Measurements from ENCODE around the gene SLC7A10. TPM values are rescaled to one million over a fixed set of nuclear protein-coding genes. Genes with fewer than 3 reads are reported as not detected.
A peak's percentile ranks its signal among the peaks of the same experiment; 100 is the strongest.
"Not testable (repeated sequence)": the region's sequence is repeated elsewhere in the genome, so short reads cannot be mapped to it uniquely, and the experiment has no call there.

SLC7A10 gene
- total RNA-seq, 2 experiments from 2014 or later: not detected

DNA sequence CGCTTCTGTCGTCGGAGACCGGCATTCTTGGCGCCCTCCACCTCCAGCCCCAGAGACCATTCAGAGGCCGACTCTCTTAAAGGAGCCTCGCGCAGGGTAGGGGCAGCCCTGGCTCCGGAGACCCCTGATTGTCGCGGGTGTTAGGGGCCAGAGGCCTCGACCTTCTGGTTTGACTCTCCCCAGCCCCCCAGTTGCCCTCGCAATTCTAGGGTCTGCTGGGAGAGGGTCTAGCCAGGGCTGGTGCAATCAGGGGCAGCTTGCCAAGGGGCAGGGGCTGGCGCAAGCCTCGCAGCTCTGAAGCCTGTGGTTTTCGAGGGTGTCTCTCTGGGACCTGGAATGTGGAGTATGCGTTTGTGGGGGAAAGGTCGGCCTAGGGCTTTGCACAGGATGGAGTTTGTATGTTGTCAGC is 1.6 kb upstream of the SLC7A10 start:
- Histone ChIP-seq H3K27ac (ENCODE audit: low read depth in 1 of 2, low read length in 2 of 2) (no peak overlapping the region), H3K9me3 (ENCODE audit: control insufficient read depth in 1 of 2, insufficient read depth in 1 of 2, low read length in 2 of 2) (peaks cover 23 to 24% of the 10 kb centered on the region in 2 experiments), H3K36me3 (ENCODE audit: insufficient read depth, low read length) (no peaks in the 10 kb centered on the region), H3K4me1 (ENCODE audit: insufficient read depth, low read length) (peaks cover 16% of the 10 kb centered on the region), H3K27me3 (ENCODE audit: control insufficient read depth in 1 of 2, insufficient read depth in 2 of 2, low read length in 2 of 2) (peaks cover 40 to 64% of the 10 kb centered on the region in 2 experiments), H3K4me3 (ENCODE audit: low read length) (no peak overlapping the region)
- Mint-ChIP-seq H3K9me3 (peaks cover 8% of the 10 kb centered on the region), H3K4me1 (ENCODE audit: low read depth) (peaks cover 12% of the 10 kb centered on the region), H3K27me3 (peaks cover 72% of the 10 kb centered on the region), H3K27ac (no peak overlapping the region), H3K4me3 (peak overlapping the region; percentile 69), H3K36me3 (ENCODE audit: low read depth) (peaks cover 13% of the 10 kb centered on the region)
- ChIA-PET POLR2A (no interaction called here), CTCF (no interaction called here)
- intact Hi-C loops (cut with DNase I, micrococcal nuclease): no loop called here
- TF ChIP-seq, protein P1, sequence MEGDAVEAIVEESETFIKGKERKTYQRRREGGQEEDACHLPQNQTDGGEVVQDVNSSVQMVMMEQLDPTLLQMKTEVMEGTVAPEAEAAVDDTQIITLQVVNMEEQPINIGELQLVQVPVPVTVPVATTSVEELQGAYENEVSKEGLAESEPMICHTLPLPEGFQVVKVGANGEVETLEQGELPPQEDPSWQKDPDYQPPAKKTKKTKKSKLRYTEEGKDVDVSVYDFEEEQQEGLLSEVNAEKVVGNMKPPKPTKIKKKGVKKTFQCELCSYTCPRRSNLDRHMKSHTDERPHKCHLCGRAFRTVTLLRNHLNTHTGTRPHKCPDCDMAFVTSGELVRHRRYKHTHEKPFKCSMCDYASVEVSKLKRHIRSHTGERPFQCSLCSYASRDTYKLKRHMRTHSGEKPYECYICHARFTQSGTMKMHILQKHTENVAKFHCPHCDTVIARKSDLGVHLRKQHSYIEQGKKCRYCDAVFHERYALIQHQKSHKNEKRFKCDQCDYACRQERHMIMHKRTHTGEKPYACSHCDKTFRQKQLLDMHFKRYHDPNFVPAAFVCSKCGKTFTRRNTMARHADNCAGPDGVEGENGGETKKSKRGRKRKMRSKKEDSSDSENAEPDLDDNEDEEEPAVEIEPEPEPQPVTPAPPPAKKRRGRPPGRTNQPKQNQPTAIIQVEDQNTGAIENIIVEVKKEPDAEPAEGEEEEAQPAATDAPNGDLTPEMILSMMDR (IDR thresholded peaks at IDR 0.05): no peak
- no peak for DNase-seq
- no peak for ATAC-seq (ENCODE audit: poor library complexity)

DNA sequence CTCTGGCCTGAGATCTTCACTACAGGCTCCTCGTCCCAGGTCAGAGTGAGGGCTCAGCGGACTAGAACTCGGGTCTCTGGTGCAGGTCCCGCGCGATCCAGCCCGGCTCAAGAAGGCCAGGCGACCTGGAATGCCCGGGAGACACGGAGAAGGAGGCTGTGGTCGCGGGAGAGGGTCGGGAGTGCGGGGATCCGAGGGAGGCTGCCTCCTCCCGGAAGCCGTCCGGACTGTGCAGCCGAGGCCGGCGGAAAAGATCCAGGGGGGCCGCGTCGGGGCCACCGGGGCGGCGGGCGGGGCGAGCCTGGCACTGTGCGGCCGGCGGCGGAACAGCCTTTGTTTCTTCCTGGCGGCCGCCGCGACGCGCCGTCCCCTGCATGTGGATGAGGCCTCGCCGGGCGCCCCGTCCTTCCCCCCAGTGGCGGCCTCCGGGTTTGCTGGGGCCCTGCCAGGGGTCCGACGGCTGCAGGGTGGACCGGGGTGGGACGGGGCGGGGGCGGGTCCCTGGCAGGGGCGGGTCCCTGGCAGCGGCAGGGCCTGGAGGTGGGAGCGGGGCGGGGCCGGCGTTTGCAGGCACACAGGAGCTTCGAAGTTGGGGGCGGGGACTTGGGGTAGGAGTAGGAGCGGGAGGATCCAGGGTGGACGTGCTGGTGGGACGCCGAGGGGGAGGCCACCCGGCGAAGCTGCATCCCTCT is 1.0 kb upstream of the SLC7A10 start:
- ChIA-PET CTCF (no interaction called here), POLR2A (no interaction called here)
- Mint-ChIP-seq H3K9me3 (peaks cover 8% of the 10 kb centered on the region), H3K36me3 (ENCODE audit: low read depth) (peaks cover 13% of the 10 kb centered on the region), H3K27me3 (peaks cover 72% of the 10 kb centered on the region), H3K4me3 (peak overlapping the region; percentile 69), H3K4me1 (ENCODE audit: low read depth) (peaks cover 12% of the 10 kb centered on the region), H3K27ac (no peak overlapping the region)
- DNase-seq (peak in 2 of 14 experiments; percentile 14 to 29), ATAC-seq (ENCODE audit: poor library complexity) (peak; percentile 43)
- Histone ChIP-seq H3K4me3 (ENCODE audit: low read length) (no peak overlapping the region), H3K27ac (ENCODE audit: low read depth in 1 of 2, low read length in 2 of 2) (no peak overlapping the region), H3K4me1 (ENCODE audit: insufficient read depth, low read length) (peaks cover 16% of the 10 kb centered on the region), H3K27me3 (ENCODE audit: control insufficient read depth in 1 of 2, insufficient read depth in 2 of 2, low read length in 2 of 2) (peaks cover 40 to 64% of the 10 kb centered on the region in 2 experiments), H3K9me3 (ENCODE audit: control insufficient read depth in 1 of 2, insufficient read depth in 1 of 2, low read length in 2 of 2) (peaks cover 23 to 24% of the 10 kb centered on the region in 2 experiments), H3K36me3 (ENCODE audit: insufficient read depth, low read length) (no peaks in the 10 kb centered on the region)
- TF ChIP-seq, protein P1 (IDR thresholded peaks at IDR 0.05): no peak
- intact Hi-C loops (cut with DNase I, micrococcal nuclease): no loop called here

DNA sequence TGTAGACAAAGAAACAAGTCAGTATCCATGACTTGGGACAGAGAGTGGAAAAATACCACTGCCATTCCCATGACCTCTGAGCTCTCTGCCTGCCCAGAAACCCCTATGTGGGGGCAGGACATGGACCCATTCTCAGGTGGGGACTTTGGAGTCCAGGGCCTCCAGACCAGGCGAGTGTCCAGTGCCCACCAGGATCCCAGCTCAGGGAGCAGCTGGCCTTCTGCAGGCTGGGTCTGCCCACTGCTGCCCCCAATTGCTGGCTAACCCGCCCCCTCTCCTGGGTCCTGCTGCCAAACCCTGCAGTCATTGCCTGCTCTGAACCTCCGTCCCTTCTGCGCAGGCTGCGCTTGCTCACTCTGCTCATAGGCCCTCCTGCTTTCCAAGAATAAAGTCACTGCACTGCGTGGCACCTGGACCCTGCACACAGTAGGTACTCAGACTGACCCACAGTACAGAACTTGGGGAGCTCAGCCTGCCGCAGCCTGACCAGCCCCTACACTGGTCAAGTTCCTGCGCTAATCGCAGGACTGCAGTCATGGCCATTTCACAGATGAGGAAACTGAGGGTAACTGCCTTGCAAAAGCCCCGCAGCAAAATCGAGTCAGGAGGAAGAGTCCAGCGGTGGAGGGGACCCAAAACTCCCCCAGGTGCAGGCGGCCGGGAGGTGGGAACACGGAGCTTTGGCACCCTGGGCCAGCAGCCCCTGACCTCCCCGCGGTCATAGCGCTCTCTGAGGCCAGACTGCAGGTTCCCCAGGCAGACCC is 774 bp downstream of the SLC7A10 start:
- TF ChIP-seq, protein P1 (IDR thresholded peaks at IDR 0.05): no peak
- H3K27me3 ChIP-seq (ENCODE audit: control insufficient read depth in 1 of 2, insufficient read depth in 2 of 2, low read length in 2 of 2): peaks cover 40 to 57% of the 10 kb centered on the region in 2 experiments
- no peak for ATAC-seq (ENCODE audit: poor library complexity)
- POLR2A ChIA-PET: no interaction called here
- H3K4me1 ChIP-seq (ENCODE audit: insufficient read depth, low read length): peaks cover 16% of the 10 kb centered on the region
- H3K9me3 ChIP-seq (ENCODE audit: control insufficient read depth in 1 of 2, insufficient read depth in 1 of 2, low read length in 2 of 2): peaks cover 23 to 24% of the 10 kb centered on the region in 2 experiments
- CTCF ChIA-PET: no interaction called here
- H3K36me3 Mint-ChIP-seq (ENCODE audit: low read depth): peaks cover 13% of the 10 kb centered on the region
- no peak overlapping the region for H3K27ac ChIP-seq (ENCODE audit: low read depth in 1 of 2, low read length in 2 of 2)
- intact Hi-C loops (cut with DNase I, micrococcal nuclease): no loop called here
- no peaks in the 10 kb centered on the region for H3K36me3 ChIP-seq (ENCODE audit: insufficient read depth, low read length)
- H3K27me3 Mint-ChIP-seq: peaks cover 69% of the 10 kb centered on the region
- peaks cover 8% of the 10 kb centered on the region for H3K9me3 Mint-ChIP-seq
- no peak overlapping the region for H3K4me3 ChIP-seq (ENCODE audit: low read length)
- no peak for DNase-seq
- peaks cover 12% of the 10 kb centered on the region for H3K4me1 Mint-ChIP-seq (ENCODE audit: low read depth)
- H3K4me3 Mint-ChIP-seq: peak overlapping the region; percentile 31
- no peak overlapping the region for H3K27ac Mint-ChIP-seq

DNA sequence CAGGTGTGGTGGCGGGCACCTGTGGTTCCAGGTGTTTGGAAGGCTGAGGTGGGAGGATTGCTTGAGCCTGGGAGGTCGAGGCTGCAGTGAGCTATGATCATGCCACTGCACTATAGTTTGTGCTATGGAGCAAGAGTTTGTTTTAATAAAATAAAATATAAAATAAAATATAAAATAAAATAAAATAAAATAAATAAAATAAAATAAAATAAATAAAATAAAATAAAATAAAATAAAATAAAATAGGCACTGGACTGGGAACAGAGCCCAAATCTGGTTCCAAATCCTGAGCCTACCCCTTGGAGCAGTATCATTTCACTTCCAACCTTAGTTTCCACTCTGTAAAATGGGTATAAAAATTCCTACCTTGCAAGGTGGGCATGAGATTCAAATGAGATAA is 3.4 kb downstream of the SLC7A10 start:
- peaks cover 16% of the 10 kb centered on the region for H3K4me1 ChIP-seq (ENCODE audit: insufficient read depth, low read length)
- Mint-ChIP-seq H3K27me3 (peaks cover 46% of the 10 kb centered on the region), H3K4me1 (ENCODE audit: low read depth) (peaks cover 12% of the 10 kb centered on the region)
- DNase-seq; H3K9me3 Mint-ChIP-seq; H3K27ac ChIP-seq (ENCODE audit: low read depth in 1 of 2, low read length in 2 of 2); POLR2A ChIA-PET; intact Hi-C loops (cut with DNase I, micrococcal nuclease); CTCF ChIA-PET; H3K36me3 ChIP-seq (ENCODE audit: insufficient read depth, low read length); H3K36me3 Mint-ChIP-seq (ENCODE audit: low read depth); H3K4me3 Mint-ChIP-seq; H3K27ac Mint-ChIP-seq; ATAC-seq (ENCODE audit: poor library complexity); H3K4me3 ChIP-seq (ENCODE audit: low read length): not testable (repeated sequence)
- peaks cover 31 to 37% of the 10 kb centered on the region in 2 experiments for H3K27me3 ChIP-seq (ENCODE audit: control insufficient read depth in 1 of 2, insufficient read depth in 2 of 2, low read length in 2 of 2)
- peaks cover 2 to 12% of the 10 kb centered on the region in 2 experiments for H3K9me3 ChIP-seq (ENCODE audit: control insufficient read depth in 1 of 2, insufficient read depth in 1 of 2, low read length in 2 of 2)

All from CD4-positive, alpha-beta T cell (primary cell).